ENCODE measurements around the gene JMJD8. TPM values are rescaled to one million over a fixed set of nuclear protein-coding genes. Genes with fewer than 3 reads are reported as not detected.
A peak's percentile ranks its signal among the peaks of the same experiment; 100 is the strongest.

Gene JMJD8
- total RNA-seq, 1 experiment from 2014 or later, result 33.4 TPM

- intact Hi-C loops (cut with micrococcal nuclease), result no loop called here
- no TSS peak for BruUV-seq (replicated peaks)
- ChIA-PET POLR2A (interaction anchor here (0.9 to 2.2 kb wide), 12 partner anchors 16 to 116 kb away, joined by 3 to 26 read pairs (median 6); partner anchors contain the start of genes CAPN15, RHBDL1, RHOT2 and STUB1), CTCF (interaction anchor here (0.8 to 1.0 kb wide), 4 partner anchors 9 to 703 kb away, joined by 3 read pairs; partner anchors contain the start of gene RHOT2)
- no peaks in the 10 kb centered on the region for H3K27me3 Mint-ChIP-seq (ENCODE audit: insufficient read depth, unreplicated experiment)
- peaks cover 30% of the 10 kb centered on the region for H3K36me3 Mint-ChIP-seq (ENCODE audit: insufficient read depth, unreplicated experiment)
- H3K4me1 Mint-ChIP-seq (ENCODE audit: insufficient read depth, unreplicated experiment), result peaks cover 11% of the 10 kb centered on the region
- TF ChIP-seq CTCF (IDR thresholded peaks at IDR 0.05; ENCODE audit: unreplicated experiment), result no peak
- peak overlapping the region; percentile 77 for H3K4me3 Mint-ChIP-seq (ENCODE audit: unreplicated experiment)
- H3K9me3 Mint-ChIP-seq (ENCODE audit: unreplicated experiment), result no peaks in the 10 kb centered on the region
- peak overlapping the region; percentile 59 for H3K27ac Mint-ChIP-seq (ENCODE audit: low read depth, unreplicated experiment)
- no peak for DNase-seq (ENCODE audit: unreplicated experiment)
These were observed 41.1 kb downstream of the JMJD8 start for GRCh38 chr16:643050-643368.

GRCh38 chr16:642189-643049 lies 41.7 kb downstream of the JMJD8 start:
- peak overlapping the region; percentile 59 for H3K27ac Mint-ChIP-seq (ENCODE audit: low read depth, unreplicated experiment)
- H3K4me3 Mint-ChIP-seq (ENCODE audit: unreplicated experiment), result peak overlapping the region; percentile 77
- BruUV-seq (replicated peaks), result no TSS peak
- peaks cover 28% of the 10 kb centered on the region for H3K36me3 Mint-ChIP-seq (ENCODE audit: insufficient read depth, unreplicated experiment)
- ChIA-PET CTCF (interaction anchor here (0.6 to 1.0 kb wide), 6 partner anchors 9 to 703 kb away, joined by 3 to 4 read pairs (median 3); partner anchors contain the start of gene RHOT2), POLR2A (interaction anchor here (0.6 to 2.2 kb wide), 15 partner anchors 15 to 116 kb away, joined by 3 to 26 read pairs (median 4); partner anchors contain the start of genes CAPN15, RHBDL1, RHOT2 and STUB1)
- H3K9me3 Mint-ChIP-seq (ENCODE audit: unreplicated experiment), result no peaks in the 10 kb centered on the region
- no peaks in the 10 kb centered on the region for H3K27me3 Mint-ChIP-seq (ENCODE audit: insufficient read depth, unreplicated experiment)
- no peak for TF ChIP-seq CTCF (IDR thresholded peaks at IDR 0.05; ENCODE audit: unreplicated experiment)
- intact Hi-C loops (cut with micrococcal nuclease), result no loop called here
- H3K4me1 Mint-ChIP-seq (ENCODE audit: insufficient read depth, unreplicated experiment), result peaks cover 11% of the 10 kb centered on the region
- peak; percentile 36 for DNase-seq (ENCODE audit: unreplicated experiment)

- H3K27ac Mint-ChIP-seq (ENCODE audit: low read depth, unreplicated experiment), result peak within 1 kb of the TSS; percentile 59
- peaks cover 11% of the 10 kb centered on the region for H3K4me1 Mint-ChIP-seq (ENCODE audit: insufficient read depth, unreplicated experiment)
- H3K36me3 Mint-ChIP-seq (ENCODE audit: insufficient read depth, unreplicated experiment), result peaks cover 32% of the 10 kb centered on the region
- ChIA-PET CTCF (interaction anchor here (0.6 to 1.5 kb wide), 4 partner anchors 21 to 71 kb away, joined by 3 to 4 read pairs (median 4); no protein-coding TSS in a partner anchor), POLR2A (interaction anchor here (0.6 to 2.2 kb wide), 15 partner anchors 14 to 115 kb away, joined by 3 to 26 read pairs (median 4); partner anchors contain the start of genes CAPN15, RHBDL1, RHOT2 and STUB1)
- DNase-seq (ENCODE audit: unreplicated experiment), result peak; percentile 80
- no TSS peak for BruUV-seq (replicated peaks)
- TF ChIP-seq CTCF (IDR thresholded peaks at IDR 0.05; ENCODE audit: unreplicated experiment), result no peak
- peak within 1 kb of the TSS; percentile 77 for H3K4me3 Mint-ChIP-seq (ENCODE audit: unreplicated experiment)
- no peaks in the 10 kb centered on the region for H3K9me3 Mint-ChIP-seq (ENCODE audit: unreplicated experiment)
- H3K27me3 Mint-ChIP-seq (ENCODE audit: insufficient read depth, unreplicated experiment), result no peaks in the 10 kb centered on the region
- intact Hi-C loops (cut with micrococcal nuclease), result no loop called here
These were observed 42.6 kb downstream of the JMJD8 start, which contains the start of gene MCRIP2 for GRCh38 chr16:641326-642188. Gene MCRIP2, plus strand, starts transcription at chr16:641828. Its CDS starts 164 bp downstream, at chr16:641992.

All from MCF 10A (cell line).